CD4-positive, alpha-beta T cell treated with Interleukin-1 beta for 1 hour (primary cell): Measurements from ENCODE around the gene MT1B.

Experiments used
- DNase-seq, 2 donors: peaks; one replicate each; pipeline ENCODE4 v3.0.0-alpha.2; 2020 to 2022

MT1B gene

GRCh38 chr16:56651586-56651985 lies at the start of gene MT1B:
TSS of gene MT1B (plus strand) at chr16:56651886. CDS start at chr16:56651954, 68 bp downstream.
- DNase-seq = no peak

GRCh38 chr16:56603589-56603988 lies 48.1 kb upstream of the MT1B start:
- peak in 1 of 2 donors; percentile 30 for DNase-seq

GRCh38 chr16:56604966-56605365 lies 46.7 kb upstream of the MT1B start:
- no peak for DNase-seq

DNA sequence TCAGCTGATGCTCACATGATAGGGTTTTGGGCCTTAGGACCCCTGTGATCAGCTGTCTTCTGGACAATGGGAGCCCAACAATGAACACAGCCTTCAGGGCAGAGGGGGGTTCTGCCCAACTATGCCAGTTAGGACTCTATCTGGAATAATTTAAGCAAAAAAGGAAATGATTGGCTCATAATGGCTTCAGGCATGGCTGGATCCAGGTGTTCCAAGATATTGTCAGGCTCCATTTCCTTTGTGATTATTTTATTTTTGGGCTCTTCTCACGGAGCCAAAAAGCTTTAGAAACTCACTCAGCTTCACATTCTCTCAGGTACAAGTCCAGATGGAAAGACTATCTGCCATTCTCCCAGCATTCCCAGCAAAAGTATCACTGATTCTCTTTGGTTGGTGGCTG lies 46.2 kb upstream of the MT1B start:
- DNase-seq = no peak

- no peak for DNase-seq
These were observed 45.6 kb upstream of the MT1B start for GRCh38 chr16:56606071-56606475.

DNA sequence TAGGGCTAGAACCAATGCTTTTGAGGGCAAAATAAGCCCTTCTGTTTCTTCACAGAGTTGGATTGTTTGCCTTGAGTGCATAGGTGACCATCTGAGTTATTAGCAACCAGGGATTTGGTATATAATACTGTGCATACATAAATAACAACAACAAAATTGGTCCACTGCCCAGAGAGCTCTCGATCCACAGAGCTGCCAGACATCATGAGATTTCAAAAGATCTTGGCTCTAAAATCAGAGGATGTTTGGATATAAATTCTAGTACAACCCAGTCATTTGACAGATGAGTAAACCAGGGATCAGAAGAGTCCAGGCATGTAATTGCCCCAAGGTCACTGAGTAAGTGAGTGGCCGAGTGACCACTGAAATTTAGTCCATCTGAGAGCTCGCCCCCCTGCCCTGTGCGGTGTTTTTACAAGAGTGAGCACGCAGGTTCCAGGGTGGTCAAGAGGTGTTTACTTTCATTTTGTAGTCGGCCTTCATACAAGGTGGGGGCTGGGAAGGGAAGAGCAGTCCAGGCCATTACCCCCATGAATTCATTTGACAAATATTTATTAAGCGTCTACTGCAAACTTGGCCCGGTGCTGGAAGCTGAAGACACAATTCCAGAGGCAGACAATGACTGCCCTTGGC lies 45.1 kb upstream of the MT1B start:
- DNase-seq = no peak

GRCh38 chr16:56607109-56607618 lies 44.5 kb upstream of the MT1B start:
- no peak for DNase-seq

- no peak for DNase-seq
These were observed 44.0 kb upstream of the MT1B start for GRCh38 chr16:56607675-56608042.

GRCh38 chr16:56608043-56608875 lies 43.4 kb upstream of the MT1B start, which contains the start of gene MT2A:
TSS of gene MT2A (plus strand) at chr16:56608584. CDS start at chr16:56608656, 72 bp downstream.
- DNase-seq = peak; percentile 84 to 86

DNA sequence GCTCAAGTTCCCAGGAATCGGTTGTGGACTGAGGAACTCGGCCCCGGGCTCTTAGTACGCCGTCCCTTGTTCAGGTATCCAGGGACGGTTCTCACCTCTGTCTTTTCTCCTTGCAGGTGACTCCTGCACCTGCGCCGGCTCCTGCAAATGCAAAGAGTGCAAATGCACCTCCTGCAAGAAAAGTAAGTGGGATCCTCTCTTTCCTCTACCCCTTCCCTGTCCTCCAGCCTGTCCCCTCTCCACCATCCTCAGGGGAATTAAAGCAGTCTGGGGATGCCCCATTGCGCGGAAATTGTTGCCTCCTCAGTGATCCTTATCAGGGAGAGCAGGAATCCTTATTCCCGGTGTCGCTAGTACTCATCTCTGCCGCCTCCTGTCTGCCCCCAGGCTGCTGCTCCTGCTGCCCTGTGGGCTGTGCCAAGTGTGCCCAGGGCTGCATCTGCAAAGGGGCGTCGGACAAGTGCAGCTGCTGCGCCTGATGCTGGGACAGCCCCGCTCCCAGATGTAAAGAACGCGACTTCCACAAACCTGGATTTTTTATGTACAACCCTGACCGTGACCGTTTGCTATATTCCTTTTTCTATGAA lies 42.7 kb upstream of the MT1B start:
- DNase-seq = no peak

GRCh38 chr16:56609463-56609921 lies 42.2 kb upstream of the MT1B start:
- peak; percentile 75 to 77 for DNase-seq

DNA sequence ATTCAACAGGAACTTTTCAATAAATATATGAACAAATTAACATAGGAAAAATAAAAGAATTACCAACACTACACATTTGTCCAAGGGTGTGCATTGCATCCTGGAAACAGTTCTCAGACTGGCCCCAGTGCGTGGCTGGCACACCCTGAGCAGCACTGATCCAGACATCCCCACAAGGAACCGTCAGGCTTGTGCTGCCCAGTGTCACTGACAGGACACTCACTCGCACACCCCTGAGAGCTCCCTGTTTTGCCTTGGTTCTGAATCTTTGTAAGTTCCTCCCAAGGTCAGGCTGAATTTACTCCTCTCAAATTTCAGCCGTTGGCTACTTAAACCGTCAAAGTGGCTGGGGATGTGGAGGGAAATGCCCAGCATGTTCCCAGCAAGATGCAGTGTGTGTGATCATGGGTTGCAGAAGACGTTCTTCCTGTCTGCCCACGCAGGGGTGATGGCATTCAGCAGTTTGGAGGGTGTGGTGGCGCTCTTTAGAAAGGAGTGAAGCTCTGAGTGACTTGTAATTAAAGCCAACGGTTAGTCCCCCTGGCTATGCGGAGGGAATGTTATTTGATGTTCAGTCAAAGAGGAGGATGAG lies 41.6 kb upstream of the MT1B start:
- DNase-seq = peak; percentile 67 to 69

DNA sequence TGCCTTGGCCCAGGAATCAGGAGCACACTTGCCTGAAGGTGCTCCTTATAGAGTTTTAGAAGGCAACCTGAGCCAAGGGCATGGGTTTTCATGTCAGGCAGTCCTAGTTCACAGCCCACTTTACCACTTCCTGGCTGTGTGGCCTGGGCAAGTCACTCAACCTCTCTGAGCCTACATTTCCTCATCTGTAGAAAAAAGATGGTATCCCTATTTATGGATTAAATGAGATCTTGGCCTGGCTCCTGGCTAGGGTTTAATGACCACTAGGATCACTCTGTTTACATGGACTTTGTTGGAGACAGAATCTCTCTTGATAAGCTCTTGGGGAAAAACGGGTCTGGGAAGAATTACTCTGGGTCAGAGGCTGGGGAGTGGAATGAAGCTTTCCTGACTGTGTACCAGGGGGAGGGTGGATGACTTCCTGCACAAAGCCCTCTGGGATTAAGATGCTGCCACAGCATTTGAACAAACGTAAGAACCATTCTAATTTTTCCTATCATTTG lies 41.0 kb upstream of the MT1B start:
- DNase-seq = no peak

- no peak for DNase-seq
These were observed 40.3 kb upstream of the MT1B start for GRCh38 chr16:56611281-56611833.

DNA sequence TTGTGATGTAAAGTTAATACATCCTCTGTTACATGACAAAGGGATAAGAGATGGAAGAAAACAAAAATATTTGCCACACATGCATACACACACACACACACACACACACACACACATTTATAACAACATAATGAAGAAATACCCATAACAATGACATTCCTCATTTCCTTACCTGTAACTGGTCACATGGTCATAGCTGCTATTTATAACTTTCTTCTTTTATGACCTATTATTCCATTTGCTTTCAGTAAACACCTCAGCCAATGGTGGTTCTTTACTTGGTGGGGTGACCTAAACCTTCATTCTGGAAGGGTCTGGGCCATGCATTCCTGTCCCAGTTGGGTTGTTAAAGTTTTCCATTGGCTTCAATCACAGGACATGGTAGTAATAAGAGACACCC lies 38.0 kb upstream of the MT1B start:
- DNase-seq = no peak

DNA sequence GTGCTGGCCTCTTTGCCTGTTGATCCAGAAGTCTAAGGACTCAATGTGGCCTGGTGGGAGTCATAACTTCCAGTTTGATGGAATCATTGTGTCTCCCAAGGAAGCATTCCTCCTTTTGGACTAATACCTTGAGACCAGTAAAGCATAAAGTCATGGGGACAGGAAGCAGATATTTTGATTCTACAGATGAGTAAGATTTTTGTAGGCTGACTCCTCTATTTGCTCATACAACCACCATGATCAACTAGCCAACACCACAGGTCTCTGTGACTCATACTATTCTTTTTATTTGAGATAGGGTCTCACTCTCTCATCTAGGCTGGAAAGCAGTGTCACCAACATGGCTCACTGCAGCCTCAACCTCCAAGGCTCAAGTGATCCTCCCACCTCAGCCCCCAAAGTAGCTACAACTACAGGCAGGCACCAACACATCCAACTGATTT lies 37.1 kb upstream of the MT1B start:
- no peak for DNase-seq

DNA sequence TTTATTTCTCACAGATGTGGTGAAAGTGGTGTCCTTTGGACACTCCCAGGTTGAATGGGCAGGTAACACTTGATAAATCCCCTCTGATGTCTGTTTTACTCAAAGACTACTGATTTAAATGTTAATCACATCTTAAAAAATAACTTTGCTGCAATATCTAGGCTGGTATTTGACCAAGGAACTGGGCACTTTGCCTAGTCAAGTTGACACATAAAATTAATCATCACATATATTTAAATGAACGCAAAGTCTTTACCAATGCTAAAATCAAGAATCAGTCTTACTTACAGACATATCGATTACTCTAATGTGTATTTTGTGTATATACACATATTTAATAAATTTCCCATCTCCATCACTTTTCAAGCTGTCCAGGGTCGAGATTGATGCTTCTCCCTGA lies 36.3 kb upstream of the MT1B start:
- DNase-seq = no peak

DNA sequence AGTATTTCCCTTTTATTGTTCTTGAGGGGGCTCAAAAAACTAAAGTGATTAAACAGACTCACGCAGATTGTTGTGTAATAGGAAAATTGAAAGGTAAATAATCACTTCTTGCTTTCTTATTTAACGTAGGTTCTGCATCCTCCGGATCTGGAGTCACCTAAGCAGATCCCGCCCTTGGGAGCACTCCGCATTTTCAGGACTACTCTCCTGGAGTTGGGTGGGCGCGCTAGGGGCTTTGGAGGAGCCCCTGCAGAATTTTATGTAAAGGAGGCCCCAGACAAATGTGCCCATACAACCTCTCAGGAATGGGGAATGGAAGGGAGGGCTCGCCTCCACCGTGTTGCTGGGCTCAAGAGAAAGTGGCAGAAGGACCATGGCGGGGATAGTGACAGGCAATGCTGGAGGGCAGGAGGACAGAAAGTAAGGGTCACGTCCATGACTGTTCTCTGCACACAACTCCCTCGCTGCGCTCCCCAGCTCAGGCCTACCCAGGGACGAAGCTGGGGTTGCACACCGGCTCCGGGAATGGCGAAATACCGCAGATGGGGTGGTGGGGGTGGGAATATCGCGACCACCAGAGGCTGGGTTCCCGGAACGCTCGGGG lies 35.0 kb upstream of the MT1B start:
- no peak for DNase-seq

DNA sequence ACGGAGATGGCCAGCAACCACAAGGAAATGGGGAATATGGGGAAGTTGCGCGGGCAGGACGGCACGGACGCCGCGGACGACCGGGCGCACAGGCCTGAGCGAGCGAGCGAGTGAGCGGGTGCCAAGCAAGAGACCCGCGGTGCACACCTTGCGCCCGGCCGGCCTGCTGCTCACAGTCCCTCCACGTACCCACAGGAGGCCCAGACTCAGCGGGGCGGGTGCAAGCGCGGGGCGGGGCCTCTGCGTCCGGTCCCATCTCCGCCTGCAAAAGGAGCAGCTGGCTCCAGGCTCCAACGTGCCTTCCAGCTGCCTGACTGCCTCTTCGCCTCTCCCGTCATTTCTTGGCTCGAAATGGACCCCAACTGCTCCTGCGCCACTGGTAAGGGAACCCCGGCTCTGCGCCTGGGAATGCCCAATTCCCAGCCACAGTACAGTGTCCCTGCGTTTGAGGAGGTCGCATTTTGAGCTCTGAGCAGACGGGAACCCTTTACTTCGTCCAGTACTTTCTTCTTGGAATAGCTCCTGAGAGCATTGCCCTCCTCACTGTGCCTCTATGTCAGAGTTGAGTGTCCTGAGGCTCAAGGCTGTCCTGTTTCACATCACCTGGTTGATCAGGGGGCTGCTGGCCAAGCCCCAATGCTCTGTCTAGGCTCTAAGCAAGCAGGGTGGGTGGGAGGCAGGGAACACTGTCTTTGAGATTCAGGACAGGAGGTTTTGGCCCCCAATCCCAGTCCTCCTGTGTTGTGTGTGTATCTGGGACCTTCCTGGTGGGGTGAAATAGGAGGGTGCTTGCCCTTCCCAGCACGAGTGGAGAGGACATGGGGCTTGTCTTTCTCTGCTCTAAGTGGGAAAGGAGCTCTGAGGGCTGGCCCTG lies 34.2 kb upstream of the MT1B start:
- DNase-seq = peak in 1 of 2 donors; percentile 39

GRCh38 chr16:56618138-56618537 lies 33.5 kb upstream of the MT1B start:
- no peak for DNase-seq

- no peak for DNase-seq
These were observed 31.3 kb upstream of the MT1B start for GRCh38 chr16:56620339-56620897.
